GM12801 (cell line): Measurements from ENCODE around the gene SPIN1.

Source experiments
- CTCF ChIP-seq: IDR thresholded peaks from one replicate; pipeline ENCODE4 v1.5.1; 2011; ENCODE audit warnings: control low read depth; ENCODE audit not compliant: insufficient read length; ENCODE audit errors: extremely low read depth

The SPIN1 gene

GRCh38 chr9:88481933-88482332, 93.7 kb downstream of the SPIN1 start:
- no peak for TF ChIP-seq CTCF

DNA sequence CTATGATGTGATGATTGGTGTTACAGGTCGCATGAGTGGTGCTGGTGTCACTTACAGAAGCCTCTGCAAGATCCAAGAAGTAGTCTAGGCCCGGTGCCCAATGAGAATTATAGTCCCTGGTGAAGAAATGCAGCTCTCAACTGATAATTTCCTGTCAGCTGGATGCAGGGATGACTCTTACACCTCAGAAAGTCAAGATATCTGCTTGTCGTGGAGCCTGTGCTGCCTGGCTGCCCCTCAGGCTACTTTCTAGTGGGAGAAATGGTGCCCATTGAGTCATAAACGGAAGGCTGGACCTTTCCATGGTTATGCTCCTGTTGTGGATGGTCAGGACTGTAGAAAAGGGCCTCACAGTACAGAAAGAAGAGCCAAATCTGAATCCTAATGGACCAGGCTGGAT, 99.9 kb downstream of the SPIN1 start:
- no peak for TF ChIP-seq CTCF

- no peak for TF ChIP-seq CTCF
These were observed 106.9 kb downstream of the SPIN1 start for GRCh38 chr9:88494983-88495721.

DNA sequence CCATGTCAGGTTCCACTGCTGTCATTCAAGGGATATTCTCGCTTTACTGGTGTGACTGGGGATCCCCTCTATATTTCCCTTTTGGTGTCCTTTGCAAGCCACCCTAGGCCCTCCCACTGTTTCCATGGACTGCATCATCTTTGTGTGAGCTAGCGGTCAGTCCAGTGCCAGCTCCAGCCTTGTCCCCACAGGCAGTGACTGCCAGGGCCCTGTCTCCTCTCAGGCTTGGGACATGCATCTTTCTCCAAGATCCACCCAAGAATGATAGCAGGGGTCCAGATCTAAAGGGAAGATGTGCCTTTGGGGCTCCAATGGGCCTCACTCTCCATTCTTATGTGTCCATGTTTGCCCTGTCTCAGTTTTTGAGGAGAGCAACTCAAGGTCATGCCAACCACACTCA, 109.0 kb downstream of the SPIN1 start:
- TF ChIP-seq CTCF, result no peak

DNA sequence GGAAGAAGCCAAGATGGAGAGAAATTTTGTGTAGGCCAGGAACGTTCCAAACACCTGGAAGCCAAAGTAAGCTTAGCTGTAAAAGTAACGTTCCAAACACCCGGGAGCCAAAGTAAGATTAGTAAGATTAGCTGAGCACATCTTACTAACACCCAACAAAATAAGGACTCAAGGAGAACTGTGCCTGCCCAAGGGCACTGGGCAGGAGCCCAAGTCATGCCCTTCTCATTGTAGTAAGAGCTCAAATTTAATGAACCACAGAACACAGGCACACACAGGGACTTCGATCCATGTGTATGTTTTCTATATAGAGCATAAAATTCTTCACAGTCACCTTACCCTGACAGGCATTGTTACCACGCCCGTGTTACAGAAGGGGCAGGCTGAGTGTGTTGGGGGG, 110.6 kb downstream of the SPIN1 start:
- no peak for TF ChIP-seq CTCF

- TF ChIP-seq CTCF, result no peak
These were observed 112.8 kb downstream of the SPIN1 start for GRCh38 chr9:88501086-88501485.

DNA sequence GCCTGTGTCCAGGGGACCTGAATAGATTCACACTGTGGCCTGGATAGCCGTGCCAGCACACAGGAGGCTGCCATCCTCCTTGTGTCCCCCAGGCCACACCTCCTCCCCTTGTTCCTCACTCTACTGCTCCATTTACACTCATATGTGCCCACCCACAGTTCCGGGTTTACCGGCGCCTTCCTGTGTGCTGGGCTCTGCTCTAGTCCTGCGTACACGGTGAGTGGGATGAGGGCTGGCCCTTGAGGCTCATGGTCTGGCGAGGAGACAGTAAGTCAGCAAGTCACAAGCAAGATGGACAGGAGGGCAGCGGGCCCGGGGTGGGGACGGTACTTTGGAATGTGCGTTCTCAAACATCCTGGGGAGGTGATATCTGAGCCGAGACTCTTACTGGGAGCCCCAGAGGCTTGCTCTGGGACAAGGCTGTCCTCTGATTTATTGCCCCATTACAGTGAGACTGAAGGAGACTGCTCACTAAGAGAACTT, 114.3 kb downstream of the SPIN1 start:
- TF ChIP-seq CTCF, result no peak
